GM12878 (cell line): Measurements from ENCODE around the gene PTPRU.

Experiments
- EP300 ChIP-seq, 2 experiments: fragments of 150-350 bp in 1 of 2; IDR thresholded peaks; 2 replicates each; pipeline ENCODE4 v1.6.1; 2011 to 2012; ENCODE audit warnings: low read depth in 2 of 2, low read length in 2 of 2, borderline replicate concordance in 1 of 2, improper control_type of control experiment in 1 of 2, inconsistent platforms in 1 of 2; ENCODE audit not compliant: control insufficient read depth in 1 of 2
- GABPA ChIP-seq: IDR thresholded peaks from 2 replicates; pipeline ENCODE4 v1.6.1; 2014; ENCODE audit warnings: antibody characterized with exemption, low read depth, mild to moderate bottlenecking, inconsistent platforms
- HCFC1 ChIP-seq: fragments of 150-350 bp; IDR thresholded peaks from 2 replicates; pipeline ENCODE4 v1.6.1; 2014; ENCODE audit warnings: low read length
- KDM1A ChIP-seq: fragments of 200-600 bp; sonication (generic); IDR thresholded peaks from 2 replicates; pipeline ENCODE4 v1.6.1; 2016; ENCODE audit warnings: borderline replicate concordance
- MEF2B ChIP-seq: fragments of 450-650 bp; IDR thresholded peaks from 2 replicates; pipeline ENCODE4 v1.6.1; 2018; ENCODE audit warnings: mild to moderate bottlenecking, moderate library complexity; ENCODE audit not compliant: partially characterized antibody, poor library complexity, severe bottlenecking
- MXI1 ChIP-seq: fragments of 150-350 bp; IDR thresholded peaks from 2 replicates; pipeline ENCODE4 v1.6.1; 2011; ENCODE audit warnings: low read depth, mild to moderate bottlenecking, inconsistent platforms, low read length, improper control_type of control experiment
- NBN ChIP-seq: fragments of 450-650 bp; IDR thresholded peaks from 2 replicates; pipeline ENCODE4 v1.6.1; 2016
- POLR2AphosphoS5 ChIP-seq: IDR thresholded peaks from 2 replicates; pipeline ENCODE4 v1.6.1; 2011; ENCODE audit warnings: mild to moderate bottlenecking, low read length, inconsistent platforms
- SMC3 ChIP-seq: IDR thresholded peaks from 2 replicates; pipeline ENCODE4 v1.6.1; 2011; ENCODE audit warnings: low read length, improper control_type of control experiment, borderline replicate concordance
- YY1 ChIP-seq: IDR thresholded peaks from 2 replicates; pipeline ENCODE4 v1.6.1; 2011; ENCODE audit warnings: low read depth, mild to moderate bottlenecking, low read length
- ZZZ3 ChIP-seq: IDR thresholded peaks from 2 replicates; pipeline ENCODE4 v1.6.1; 2011; ENCODE audit warnings: low read depth; ENCODE audit not compliant: control insufficient read depth, insufficient read length
- TF ChIP-seq, protein P1 (sequence below), 3 experiments: IDR thresholded peaks in 2 of 3; conservative IDR thresholded peaks in 1 of 3; 2 replicates each; pipeline ENCODE4 v1.5.1; 2011; ENCODE audit warnings: low read depth in 3 of 3, low read length in 3 of 3, mild to moderate bottlenecking in 3 of 3, control low read depth in 2 of 3, moderate library complexity in 2 of 3, inconsistent platforms in 1 of 3, mixed read lengths in 1 of 3; ENCODE audit not compliant: control insufficient read depth in 2 of 3, insufficient read depth in 1 of 3; ENCODE audit errors: extremely low read depth in 1 of 3
- TF ChIP-seq, protein P2 (sequence below): IDR thresholded peaks from 2 replicates; pipeline ENCODE4 v1.6.1; 2011; ENCODE audit warnings: mild to moderate bottlenecking, low read depth, low read length, moderate library complexity; ENCODE audit not compliant: insufficient replicate concordance
- TF ChIP-seq, protein P3 (sequence below): fragments of 450-650 bp; IDR thresholded peaks from 2 replicates; pipeline ENCODE4 v1.6.1; 2017; ENCODE audit warnings: mild to moderate bottlenecking, moderate library complexity

DNA sequence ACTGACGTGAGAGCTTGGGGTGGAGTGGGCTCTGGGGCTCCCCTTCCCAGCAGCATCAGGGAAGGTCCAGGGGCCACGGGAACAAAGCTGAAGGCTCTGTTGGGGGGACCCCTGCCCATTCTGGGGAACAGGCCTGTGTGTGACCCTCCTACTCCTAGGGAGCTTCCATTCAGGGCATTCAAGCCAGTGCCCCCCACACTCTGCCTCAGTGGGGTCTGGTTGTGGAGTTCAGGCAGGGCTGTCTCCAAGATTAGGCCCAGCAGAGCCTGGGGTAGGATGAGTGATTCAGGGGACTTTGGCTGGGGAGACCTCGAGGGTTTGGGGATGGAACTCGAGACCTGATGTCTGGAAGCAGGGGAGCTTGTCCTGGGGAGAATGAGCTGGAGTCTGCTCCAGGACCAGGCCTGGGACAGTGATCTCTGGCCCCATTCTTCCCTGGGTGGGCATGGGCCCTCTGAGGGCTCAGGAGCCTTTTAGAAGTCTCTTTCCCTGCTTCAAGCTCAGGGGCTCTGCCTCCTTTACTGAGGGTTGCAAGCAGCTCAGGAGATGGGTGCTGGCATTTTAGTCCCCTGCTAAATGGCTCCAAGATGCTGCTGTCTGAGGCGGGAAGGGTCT, 81.7 kb downstream of the PTPRU start:
- no peak for TF ChIP-seq POLR2AphosphoS5
- TF ChIP-seq GABPA: no peak
- TF ChIP-seq, protein P1, sequence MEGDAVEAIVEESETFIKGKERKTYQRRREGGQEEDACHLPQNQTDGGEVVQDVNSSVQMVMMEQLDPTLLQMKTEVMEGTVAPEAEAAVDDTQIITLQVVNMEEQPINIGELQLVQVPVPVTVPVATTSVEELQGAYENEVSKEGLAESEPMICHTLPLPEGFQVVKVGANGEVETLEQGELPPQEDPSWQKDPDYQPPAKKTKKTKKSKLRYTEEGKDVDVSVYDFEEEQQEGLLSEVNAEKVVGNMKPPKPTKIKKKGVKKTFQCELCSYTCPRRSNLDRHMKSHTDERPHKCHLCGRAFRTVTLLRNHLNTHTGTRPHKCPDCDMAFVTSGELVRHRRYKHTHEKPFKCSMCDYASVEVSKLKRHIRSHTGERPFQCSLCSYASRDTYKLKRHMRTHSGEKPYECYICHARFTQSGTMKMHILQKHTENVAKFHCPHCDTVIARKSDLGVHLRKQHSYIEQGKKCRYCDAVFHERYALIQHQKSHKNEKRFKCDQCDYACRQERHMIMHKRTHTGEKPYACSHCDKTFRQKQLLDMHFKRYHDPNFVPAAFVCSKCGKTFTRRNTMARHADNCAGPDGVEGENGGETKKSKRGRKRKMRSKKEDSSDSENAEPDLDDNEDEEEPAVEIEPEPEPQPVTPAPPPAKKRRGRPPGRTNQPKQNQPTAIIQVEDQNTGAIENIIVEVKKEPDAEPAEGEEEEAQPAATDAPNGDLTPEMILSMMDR (IDR thresholded peaks at IDR 0.05 in 2 of 3, conservative IDR thresholded peaks at IDR 0.05 in 1 of 3; ENCODE audit: control insufficient read depth in 2 of 3, extremely low read depth in 1 of 3, insufficient read depth in 1 of 3, low read depth in 3 of 3, low read length in 3 of 3): no peak
- no peak for TF ChIP-seq KDM1A
- TF ChIP-seq YY1: no peak
- TF ChIP-seq ZZZ3: no peak
- TF ChIP-seq MEF2B: no peak
- no peak for TF ChIP-seq NBN
- TF ChIP-seq, protein P2, sequence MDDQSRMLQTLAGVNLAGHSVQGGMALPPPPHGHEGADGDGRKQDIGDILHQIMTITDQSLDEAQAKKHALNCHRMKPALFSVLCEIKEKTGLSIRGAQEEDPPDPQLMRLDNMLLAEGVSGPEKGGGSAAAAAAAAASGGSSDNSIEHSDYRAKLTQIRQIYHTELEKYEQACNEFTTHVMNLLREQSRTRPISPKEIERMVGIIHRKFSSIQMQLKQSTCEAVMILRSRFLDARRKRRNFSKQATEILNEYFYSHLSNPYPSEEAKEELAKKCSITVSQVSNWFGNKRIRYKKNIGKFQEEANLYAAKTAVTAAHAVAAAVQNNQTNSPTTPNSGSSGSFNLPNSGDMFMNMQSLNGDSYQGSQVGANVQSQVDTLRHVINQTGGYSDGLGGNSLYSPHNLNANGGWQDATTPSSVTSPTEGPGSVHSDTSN: no peak
- TF ChIP-seq, protein P3, sequence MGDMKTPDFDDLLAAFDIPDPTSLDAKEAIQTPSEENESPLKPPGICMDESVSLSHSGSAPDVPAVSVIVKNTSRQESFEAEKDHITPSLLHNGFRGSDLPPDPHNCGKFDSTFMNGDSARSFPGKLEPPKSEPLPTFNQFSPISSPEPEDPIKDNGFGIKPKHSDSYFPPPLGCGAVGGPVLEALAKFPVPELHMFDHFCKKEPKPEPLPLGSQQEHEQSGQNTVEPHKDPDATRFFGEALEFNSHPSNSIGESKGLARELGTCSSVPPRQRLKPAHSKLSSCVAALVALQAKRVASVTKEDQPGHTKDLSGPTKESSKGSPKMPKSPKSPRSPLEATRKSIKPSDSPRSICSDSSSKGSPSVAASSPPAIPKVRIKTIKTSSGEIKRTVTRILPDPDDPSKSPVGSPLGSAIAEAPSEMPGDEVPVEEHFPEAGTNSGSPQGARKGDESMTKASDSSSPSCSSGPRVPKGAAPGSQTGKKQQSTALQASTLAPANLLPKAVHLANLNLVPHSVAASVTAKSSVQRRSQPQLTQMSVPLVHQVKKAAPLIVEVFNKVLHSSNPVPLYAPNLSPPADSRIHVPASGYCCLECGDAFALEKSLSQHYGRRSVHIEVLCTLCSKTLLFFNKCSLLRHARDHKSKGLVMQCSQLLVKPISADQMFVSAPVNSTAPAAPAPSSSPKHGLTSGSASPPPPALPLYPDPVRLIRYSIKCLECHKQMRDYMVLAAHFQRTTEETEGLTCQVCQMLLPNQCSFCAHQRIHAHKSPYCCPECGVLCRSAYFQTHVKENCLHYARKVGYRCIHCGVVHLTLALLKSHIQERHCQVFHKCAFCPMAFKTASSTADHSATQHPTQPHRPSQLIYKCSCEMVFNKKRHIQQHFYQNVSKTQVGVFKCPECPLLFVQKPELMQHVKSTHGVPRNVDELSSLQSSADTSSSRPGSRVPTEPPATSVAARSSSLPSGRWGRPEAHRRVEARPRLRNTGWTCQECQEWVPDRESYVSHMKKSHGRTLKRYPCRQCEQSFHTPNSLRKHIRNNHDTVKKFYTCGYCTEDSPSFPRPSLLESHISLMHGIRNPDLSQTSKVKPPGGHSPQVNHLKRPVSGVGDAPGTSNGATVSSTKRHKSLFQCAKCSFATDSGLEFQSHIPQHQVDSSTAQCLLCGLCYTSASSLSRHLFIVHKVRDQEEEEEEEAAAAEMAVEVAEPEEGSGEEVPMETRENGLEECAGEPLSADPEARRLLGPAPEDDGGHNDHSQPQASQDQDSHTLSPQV: no peak
- TF ChIP-seq MXI1: no peak
- no peak for TF ChIP-seq EP300 (IDR thresholded peaks at IDR 0.05; ENCODE audit: borderline replicate concordance in 1 of 2, control insufficient read depth in 1 of 2, low read depth in 2 of 2, low read length in 2 of 2)
- no peak for TF ChIP-seq HCFC1
- TF ChIP-seq SMC3: no peak
